ENCODE measurements around the gene CLASP1. TPM values are rescaled to one million over a fixed set of nuclear protein-coding genes. Genes with fewer than 3 reads are reported as not detected.

Gene CLASP1
- polyA plus RNA-seq, 1 donor (not counting 4 experiments of a cell fraction or from before 2014, with no cell fraction given): 16.7 TPM

DNA sequence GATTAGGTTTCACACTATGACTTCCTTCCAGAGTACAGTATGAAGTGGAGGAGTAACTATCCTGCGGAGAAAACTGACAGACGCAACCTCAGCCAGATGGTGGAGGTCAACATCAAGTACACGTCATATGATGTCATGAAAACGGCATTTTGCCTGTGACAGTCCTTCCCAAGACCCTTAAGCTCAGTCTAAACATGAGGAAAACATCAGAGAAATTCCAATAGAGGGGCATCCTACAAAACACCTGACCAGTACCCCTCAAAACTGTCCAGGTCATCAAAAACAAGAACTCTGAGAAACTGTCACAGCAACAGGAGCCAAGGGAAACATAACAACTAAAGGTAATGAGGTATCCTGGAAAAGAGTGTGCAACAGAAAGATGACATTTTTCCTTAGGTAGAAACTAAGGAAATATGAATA, 116.9 kb downstream of the CLASP1 start:
- H3K27ac ChIP-seq (ENCODE audit: control insufficient read depth, insufficient read depth, low read length): peak overlapping the region; percentile 100
- H3K4me2 ChIP-seq (ENCODE audit: control insufficient read depth, extremely low read depth, insufficient read depth, low read depth, low read length): peak overlapping the region; percentile 39
- no peaks in the 10 kb centered on the region for H3K9me3 ChIP-seq (ENCODE audit: control insufficient read depth, low read depth, low read length)
- peaks cover 46% of the 10 kb centered on the region for H3K79me2 ChIP-seq (ENCODE audit: control insufficient read depth, insufficient read depth, low read length)
- H3K4me1 ChIP-seq (ENCODE audit: control insufficient read depth, extremely low read depth, insufficient read depth, low read length): peaks cover 36% of the 10 kb centered on the region
- peaks cover under 1 to 4% of the 10 kb centered on the region in 2 experiments for H3K36me3 ChIP-seq (ENCODE audit: control insufficient read depth in 2 of 2, extremely low read depth in 1 of 2, insufficient read depth in 2 of 2, low read length in 2 of 2)
- H4K20me1 ChIP-seq (ENCODE audit: control insufficient read depth, extremely low read depth, insufficient read depth, low read length): no peaks in the 10 kb centered on the region
- no peaks in the 10 kb centered on the region for H3K9me1 ChIP-seq (ENCODE audit: control insufficient read depth, extremely low read depth, insufficient read depth, low read length)
- dilution Hi-C loops (cut with MboI; ENCODE audit: extremely low pct_ligation_motif_present, low sequenced_read_pairs): no loop called here
- H3K9ac ChIP-seq (ENCODE audit: control insufficient read depth, extremely low read depth, insufficient read depth, low read length): no peak overlapping the region
- no peak overlapping the region for H2AFZ ChIP-seq (ENCODE audit: control insufficient read depth, low read length)
- no peak overlapping the region for H3K4me3 ChIP-seq (ENCODE audit: control insufficient read depth in 2 of 3, extremely low read depth in 1 of 3, insufficient read depth in 2 of 3, low read depth in 1 of 3, low read length in 3 of 3)
- DNase-seq (ENCODE audit: low read depth, low spot score) (no peak), FAIRE-seq (no peak)
- no peak for TF ChIP-seq EZH2 (IDR thresholded peaks at IDR 0.05; ENCODE audit: low read length)
- TF ChIP-seq, protein P1, sequence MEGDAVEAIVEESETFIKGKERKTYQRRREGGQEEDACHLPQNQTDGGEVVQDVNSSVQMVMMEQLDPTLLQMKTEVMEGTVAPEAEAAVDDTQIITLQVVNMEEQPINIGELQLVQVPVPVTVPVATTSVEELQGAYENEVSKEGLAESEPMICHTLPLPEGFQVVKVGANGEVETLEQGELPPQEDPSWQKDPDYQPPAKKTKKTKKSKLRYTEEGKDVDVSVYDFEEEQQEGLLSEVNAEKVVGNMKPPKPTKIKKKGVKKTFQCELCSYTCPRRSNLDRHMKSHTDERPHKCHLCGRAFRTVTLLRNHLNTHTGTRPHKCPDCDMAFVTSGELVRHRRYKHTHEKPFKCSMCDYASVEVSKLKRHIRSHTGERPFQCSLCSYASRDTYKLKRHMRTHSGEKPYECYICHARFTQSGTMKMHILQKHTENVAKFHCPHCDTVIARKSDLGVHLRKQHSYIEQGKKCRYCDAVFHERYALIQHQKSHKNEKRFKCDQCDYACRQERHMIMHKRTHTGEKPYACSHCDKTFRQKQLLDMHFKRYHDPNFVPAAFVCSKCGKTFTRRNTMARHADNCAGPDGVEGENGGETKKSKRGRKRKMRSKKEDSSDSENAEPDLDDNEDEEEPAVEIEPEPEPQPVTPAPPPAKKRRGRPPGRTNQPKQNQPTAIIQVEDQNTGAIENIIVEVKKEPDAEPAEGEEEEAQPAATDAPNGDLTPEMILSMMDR (optimal IDR thresholded peaks at IDR 0.05 in 1 of 3, IDR thresholded peaks at IDR 0.05 in 1 of 3, conservative IDR thresholded peaks at IDR 0.05 in 1 of 3; ENCODE audit: extremely low read depth in 1 of 3, insufficient read depth in 2 of 3, low read length in 3 of 3): no peak
- no peaks in the 10 kb centered on the region for H3K27me3 ChIP-seq (ENCODE audit: control insufficient read depth, extremely low read depth, insufficient read depth, low read length)

DNA sequence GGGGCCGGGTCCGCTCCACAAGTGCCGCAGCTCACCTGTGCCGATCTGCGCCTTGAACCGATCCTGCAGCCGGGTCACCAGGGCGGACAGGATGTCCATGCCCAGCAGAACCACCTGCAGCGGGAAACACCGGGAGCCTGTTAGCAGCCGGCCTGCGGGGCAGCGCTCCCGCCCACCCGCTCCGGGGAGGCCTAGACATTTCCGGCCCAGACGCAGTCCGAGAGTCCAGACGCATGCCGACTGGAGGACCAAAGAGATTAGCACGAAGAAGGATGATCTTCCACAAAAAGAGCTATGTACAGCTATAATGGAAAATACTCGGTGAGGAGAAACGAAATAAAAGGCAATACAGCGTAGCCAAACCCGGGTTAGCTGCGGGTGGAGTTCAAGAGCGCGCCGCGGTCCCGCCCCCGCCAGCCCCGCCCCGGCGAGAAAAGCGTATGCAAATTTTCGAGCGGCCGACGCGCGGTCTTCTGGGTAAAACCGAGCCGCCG, 119.0 kb downstream of the CLASP1 start:
- Histone ChIP-seq H3K4me1 (ENCODE audit: control insufficient read depth, extremely low read depth, insufficient read depth, low read length) (peaks cover 56% of the 10 kb centered on the region), H3K27me3 (ENCODE audit: control insufficient read depth, extremely low read depth, insufficient read depth, low read length) (no peaks in the 10 kb centered on the region), H3K9me1 (ENCODE audit: control insufficient read depth, extremely low read depth, insufficient read depth, low read length) (no peaks in the 10 kb centered on the region), H3K9ac (ENCODE audit: control insufficient read depth, extremely low read depth, insufficient read depth, low read length) (peak overlapping the region; percentile 96), H4K20me1 (ENCODE audit: control insufficient read depth, extremely low read depth, insufficient read depth, low read length) (no peaks in the 10 kb centered on the region), H3K27ac (ENCODE audit: control insufficient read depth, insufficient read depth, low read length) (peak overlapping the region; percentile 100), H3K9me3 (ENCODE audit: control insufficient read depth, low read depth, low read length) (no peaks in the 10 kb centered on the region), H2AFZ (ENCODE audit: control insufficient read depth, low read length) (peak overlapping the region; percentile 87), H3K36me3 (ENCODE audit: control insufficient read depth in 2 of 2, extremely low read depth in 1 of 2, insufficient read depth in 2 of 2, low read length in 2 of 2) (peaks cover 5 to 6% of the 10 kb centered on the region in 2 experiments), H3K4me2 (ENCODE audit: control insufficient read depth, extremely low read depth, insufficient read depth, low read depth, low read length) (peak overlapping the region; percentile 73), H3K4me3 (ENCODE audit: control insufficient read depth in 2 of 3, extremely low read depth in 1 of 3, insufficient read depth in 2 of 3, low read depth in 1 of 3, low read length in 3 of 3) (peak overlapping the region; percentile 84 to 93 (median 85)), H3K79me2 (ENCODE audit: control insufficient read depth, insufficient read depth, low read length) (peaks cover 37% of the 10 kb centered on the region)
- DNase-seq (ENCODE audit: low read depth, low spot score) (no peak), FAIRE-seq (no peak)
- TF ChIP-seq, protein P1 (optimal IDR thresholded peaks at IDR 0.05 in 1 of 3, IDR thresholded peaks at IDR 0.05 in 1 of 3, conservative IDR thresholded peaks at IDR 0.05 in 1 of 3; ENCODE audit: extremely low read depth in 1 of 3, insufficient read depth in 2 of 3, low read length in 3 of 3): no peak
- dilution Hi-C loops (cut with MboI; ENCODE audit: extremely low pct_ligation_motif_present, low sequenced_read_pairs): no loop called here

Measured in keratinocyte (primary cell).